IMR-90 (cell line): ENCODE data around the gene SLC22A12. TPM values are rescaled to one million over a fixed set of nuclear protein-coding genes. Genes with fewer than 3 reads are reported as not detected.

Experiments
- ATAC-seq: fragments of 200-7000 bp; cut with Tn5 transposase; 2 replicates; pipeline ENCODE4 v1.9.1; 2020; ENCODE audit warnings: low read depth, mild to moderate bottlenecking, moderate library complexity
- BruUV-seq: library from RNA; stranded (reverse); fragments of 400-500 nt; replicated peaks from 2 replicates; lab custom pipeline; 2021; lab: Mats Ljungman, UMichigan
- CTCF ChIA-PET: fragments of 300-600 bp; formaldehyde crosslinking; extraction: SDS; loops from one replicate; lab custom pipeline; 2021; ENCODE audit warnings: antibody characterized with exemption; lab: Yijun Ruan, JAX
- POLR2A ChIA-PET: fragments of 300-600 bp; sonication (Branson Sonifier 250); formaldehyde crosslinking; loops from one replicate; lab custom pipeline; 2022; ENCODE audit warnings: antibody characterized with exemption; ENCODE audit not compliant: unreplicated experiment; lab: Charles Lee
- DNase-seq: peaks from one replicate; pipeline ENCODE4 v3.0.0; 2013
- H2AFZ ChIP-seq: replicated peaks from 2 replicates; pipeline ENCODE3; 2013; ENCODE audit warnings: low read length, mild to moderate bottlenecking; ENCODE audit not compliant: poor library complexity
- H2AK5ac ChIP-seq: 2 replicates; pipeline ENCODE4 v1.6.1; 2013; ENCODE audit warnings: low read depth, low read length, inconsistent platforms
- H2AK9ac ChIP-seq: replicated peaks from 2 replicates; pipeline ENCODE3; 2013; ENCODE audit warnings: mild to moderate bottlenecking, low read depth, low read length, moderate library complexity; ENCODE audit not compliant: poor library complexity
- H2BK120ac ChIP-seq: 2 replicates; pipeline ENCODE4 v1.6.1; 2013; ENCODE audit warnings: low read depth, low read length, inconsistent platforms
- H2BK15ac ChIP-seq: 3 replicates; pipeline ENCODE4 v1.6.1; 2013; ENCODE audit warnings: low read depth, low read length, inconsistent platforms
- H2BK20ac ChIP-seq: 2 replicates; pipeline ENCODE4 v1.6.1; 2013; ENCODE audit warnings: low read depth, mild to moderate bottlenecking, inconsistent platforms, low read length, moderate library complexity
- H2BK5ac ChIP-seq: 2 replicates; pipeline ENCODE4 v1.6.1; 2013; ENCODE audit warnings: mild to moderate bottlenecking, low read depth, low read length, inconsistent platforms; ENCODE audit not compliant: poor library complexity, severe bottlenecking
- H3K14ac ChIP-seq: replicated peaks from 2 replicates; pipeline ENCODE4 v1.6.1; 2013; ENCODE audit warnings: low read depth, low read length, inconsistent platforms
- H3K18ac ChIP-seq: 2 replicates; pipeline ENCODE4 v1.6.1; 2013; ENCODE audit warnings: low read depth, low read length, control low read depth
- H3K23ac ChIP-seq: 2 replicates; pipeline ENCODE4 v1.6.1; 2013; ENCODE audit warnings: low read depth, low read length, inconsistent platforms
- H3K27ac ChIP-seq: 2 replicates; pipeline ENCODE4 v1.5.1; 2013; ENCODE audit warnings: mild to moderate bottlenecking, control low read depth, low read length; ENCODE audit not compliant: insufficient read depth
- H3K27me3 ChIP-seq: 2 replicates; pipeline ENCODE4 v1.6.1; 2013; ENCODE audit warnings: low read length; ENCODE audit not compliant: control insufficient read depth, insufficient read depth
- H3K36me3 ChIP-seq: 2 replicates; pipeline ENCODE4 v1.6.1; 2013; ENCODE audit warnings: low read length, mixed read lengths; ENCODE audit not compliant: control insufficient read depth, insufficient read depth
- H3K4ac ChIP-seq: 2 replicates; pipeline ENCODE4 v1.6.1; 2013; ENCODE audit warnings: low read depth, low read length, inconsistent platforms
- H3K4me1 ChIP-seq: 2 replicates; pipeline ENCODE4 v1.6.1; 2013; ENCODE audit warnings: low read length, mixed read lengths; ENCODE audit not compliant: control insufficient read depth, insufficient read depth
- H3K4me2 ChIP-seq: 2 replicates; pipeline ENCODE4 v1.6.1; 2013; ENCODE audit warnings: low read depth, mild to moderate bottlenecking, control low read depth, low read length, moderate library complexity
- H3K4me3 ChIP-seq: 2 replicates; pipeline ENCODE4 v1.5.1; 2013; ENCODE audit warnings: low read depth, mild to moderate bottlenecking, control low read depth, low read length, moderate library complexity; ENCODE audit not compliant: insufficient read depth
- H3K56ac ChIP-seq: 2 replicates; pipeline ENCODE4 v1.6.1; 2013; ENCODE audit warnings: low read length, inconsistent platforms; ENCODE audit not compliant: insufficient read depth; ENCODE audit errors: extremely low read depth
- H3K79me1 ChIP-seq, 2 experiments: 2 replicates each; pipeline ENCODE4 v1.6.1; 2013; ENCODE audit warnings: low read length in 2 of 2, inconsistent platforms in 1 of 2, low read depth in 1 of 2
- H3K9ac ChIP-seq: 2 replicates; pipeline ENCODE4 v1.6.1; 2013; ENCODE audit warnings: low read depth, low read length, control low read depth
- H3K9me1 ChIP-seq: 2 replicates; pipeline ENCODE4 v1.6.1; 2013; ENCODE audit warnings: low read length, inconsistent platforms; ENCODE audit not compliant: insufficient read depth
- H3K9me3 ChIP-seq: 2 replicates; pipeline ENCODE4 v1.6.1; 2013; ENCODE audit warnings: low read length; ENCODE audit not compliant: control insufficient read depth, insufficient read depth
- H4K20me1 ChIP-seq: 2 replicates; pipeline ENCODE4 v1.6.1; 2013; ENCODE audit warnings: low read length, inconsistent platforms; ENCODE audit not compliant: insufficient read depth
- H4K5ac ChIP-seq: 2 replicates; pipeline ENCODE4 v1.6.1; 2013; ENCODE audit warnings: mild to moderate bottlenecking, low read depth, low read length, control low read depth
- H4K8ac ChIP-seq, 2 experiments: 2 replicates each; pipeline ENCODE4 v1.6.1; 2013; ENCODE audit warnings: low read depth in 2 of 2, low read length in 2 of 2, control low read depth in 1 of 2, inconsistent platforms in 1 of 2
- H4K91ac ChIP-seq: 2 replicates; pipeline ENCODE4 v1.6.1; 2013; ENCODE audit warnings: low read depth, low read length, inconsistent platforms; ENCODE audit not compliant: insufficient read depth
- BHLHE40 ChIP-seq: fragments of 150-350 bp; IDR thresholded peaks from 2 replicates; pipeline ENCODE4 v1.6.1; 2016; ENCODE audit warnings: mild to moderate bottlenecking, low read depth, low read length
- FOS ChIP-seq: fragments of 150-350 bp; IDR thresholded peaks from 2 replicates; pipeline ENCODE4 v1.6.1; 2016; ENCODE audit warnings: low read depth, low read length
- MAZ ChIP-seq: IDR thresholded peaks from 2 replicates; pipeline ENCODE4 v1.6.1; 2012; ENCODE audit warnings: low read depth, mild to moderate bottlenecking, low read length, improper control_type of control experiment, moderate library complexity, borderline replicate concordance
- WGBS, 2 experiments: methylation state at CpG; one replicate each; pipeline versions ENCODE4 v1.1.5 to v1.1.7; 2013; ENCODE audit warnings: missing lambda C conversion rate in 2 of 2; ENCODE audit not compliant: insufficient read length in 1 of 2; ENCODE audit errors: extremely low coverage in 2 of 2; 5-methylcytosine and 5-hydroxymethylcytosine counted together
- dilution Hi-C: fragments of 300-500 bp; cut with HindIII; formaldehyde crosslinking; loops from one replicate; pipeline ENCODE4 v1.14.3; 2018; ENCODE audit warnings: low sequenced_read_pairs; ENCODE audit not compliant: unreplicated experiment
- in situ Hi-C: fragments of 300-500 bp; cut with MboI; formaldehyde crosslinking; loops from 3 replicates; pipeline ENCODE4 v1.14.3; 2019; ENCODE audit warnings: low sequenced_read_pairs, inconsistent platforms, mixed read lengths
- intact Hi-C: fragments of 100-400 bp; cut with micrococcal nuclease; formaldehyde crosslinking; loops from 2 replicates; pipeline ENCODE4 v1.10.0; 2022
- polyA plus RNA-seq, 3 experiments: library from polyadenylated mRNA; depleted of rRNA; stranded (reverse); fragments of >200 nt; gene quantifications; 2 replicates each; pipeline ENCODE4 v1.2.3, GENCODE V29; 2012; ENCODE audit warnings: low replicate concordance in 1 of 3
- total RNA-seq: library from RNA; depleted of rRNA; stranded (reverse); fragments of >200 nt; gene quantifications from 2 replicates; pipeline ENCODE4 v1.2.3, GENCODE V29; 2012

Gene SLC22A12
- total and polyA plus RNA-seq, 2 of the 4 experiments (the other 2 are of a cell fraction): not detected

DNA sequence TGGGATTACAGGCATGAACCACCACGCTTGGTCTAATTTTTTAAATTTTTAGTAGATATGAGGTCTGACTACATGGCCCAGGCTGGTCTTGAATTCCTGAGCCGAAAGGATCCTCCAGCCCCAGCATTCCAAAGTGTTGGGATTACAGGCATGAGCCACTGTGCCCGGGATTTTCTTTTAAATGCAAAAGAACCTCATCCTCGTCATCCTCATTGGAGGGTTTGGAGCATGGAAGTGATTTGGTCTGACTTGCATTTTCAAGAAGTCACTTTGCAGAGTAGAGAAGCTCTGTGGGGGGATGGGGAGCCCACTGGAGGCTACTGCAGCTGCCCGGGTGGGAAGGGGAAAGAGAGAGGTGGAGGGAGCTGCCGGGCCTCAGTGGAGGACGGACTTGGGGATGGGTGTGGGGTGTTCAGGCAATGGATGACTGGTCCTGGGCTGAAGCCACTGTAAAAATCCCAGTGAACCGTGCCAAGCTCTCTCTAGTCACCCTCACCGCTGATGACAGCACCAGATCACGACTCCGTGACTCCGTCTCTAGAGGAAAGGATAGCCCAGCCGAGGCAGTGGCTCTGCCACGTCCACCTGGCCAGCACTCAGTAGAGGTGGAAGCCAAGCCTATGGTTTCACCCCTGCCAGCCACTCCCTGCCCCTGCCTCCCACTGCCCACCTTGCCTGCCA lies 32.8 kb upstream of the SLC22A12 start:
- intact Hi-C loops: no loop called here
- DNase-seq: no peak

More for the DNA sequence above, 32.8 kb upstream of the SLC22A12 start:
- no peaks in the 10 kb centered on the region for H3K9me3 ChIP-seq
- CTCF ChIA-PET: no interaction called here
- WGBS, 2 experiments: 15% methylated on average over 5 of the region's 14 CpGs; no CpG with 5 or more reads in 1 of the 2 experiments
- POLR2A ChIA-PET: no interaction called here
- no peak overlapping the region for H3K4me3 ChIP-seq
- no peaks in the 10 kb centered on the region for H3K9me1 ChIP-seq
- no peak overlapping the region for H4K5ac ChIP-seq
- no peak overlapping the region for H3K4me2 ChIP-seq
- H4K20me1 ChIP-seq: 0 out of 2 replicates have a peak, but pooled peaks cover 4% of the 10 kb centered on the region
- no peak overlapping the region for H3K23ac ChIP-seq
- H3K4me1 ChIP-seq: no peaks in the 10 kb centered on the region
- H2BK120ac ChIP-seq: no peak overlapping the region
- H3K36me3 ChIP-seq: no peaks in the 10 kb centered on the region
- H3K9ac ChIP-seq: no peak overlapping the region
- TF ChIP-seq BHLHE40 (no peak), FOS (no peak), MAZ (no peak)
- no peak overlapping the region for H2AK9ac ChIP-seq
- H2AFZ ChIP-seq: no peak overlapping the region
- dilution Hi-C loops (no loop called here), in situ Hi-C loops (no loop called here)
- H3K27ac ChIP-seq: no peak overlapping the region
- no peak overlapping the region for H3K18ac ChIP-seq
- H3K27me3 ChIP-seq: peaks cover 24% of the 10 kb centered on the region
- ATAC-seq: no peak
- no peak overlapping the region for H2BK5ac ChIP-seq
- H3K56ac ChIP-seq: no peak overlapping the region
- H2AK5ac ChIP-seq: no peak overlapping the region
- H3K14ac ChIP-seq: no peak overlapping the region
- no peak overlapping the region for H4K8ac ChIP-seq
- no peaks in the 10 kb centered on the region for H3K79me1 ChIP-seq
- no TSS peak for BruUV-seq
- no peak overlapping the region for H2BK20ac ChIP-seq
- H3K4ac ChIP-seq: no peak overlapping the region
- H2BK15ac ChIP-seq: no peak overlapping the region
- no peak overlapping the region for H4K91ac ChIP-seq
